DOHH2 (cell line): ENCODE measurements around the gene NCOR2.

Experiments
- CTCF ChIP-seq: fragments of 200-600 bp; sonication (generic); IDR thresholded peaks from one replicate; pipeline ENCODE4 v1.5.1; 2014; ENCODE audit warnings: antibody characterized with exemption, mild to moderate bottlenecking, low read depth, low read length; ENCODE audit not compliant: poor library complexity, severe bottlenecking
- EZH2phosphoT487 ChIP-seq: fragments of 200-600 bp; sonication (generic); IDR thresholded peaks from 2 replicates; pipeline ENCODE4 v1.6.1; 2017; ENCODE audit warnings: borderline replicate concordance, mild to moderate bottlenecking, antibody characterized with exemption, low read length, moderate library complexity, mixed read lengths

GRCh38 chr12:124565656-124566160, 1.7 kb downstream of the NCOR2 start:
- TF ChIP-seq CTCF, result no peak
- TF ChIP-seq EZH2phosphoT487, result no peak
